NCI-H128 (cell line): ENCODE measurements around the gene ZNF473.

Experiments
- DNase-seq: peaks from one replicate; lab custom pipeline; 2025; ENCODE audit not compliant: unreplicated experiment; lab: John Stamatoyannopoulos, UW

Gene ZNF473

GRCh38 chr19:50003254-50003788, 22.5 kb upstream of the ZNF473 start:
- no peak for DNase-seq

DNA sequence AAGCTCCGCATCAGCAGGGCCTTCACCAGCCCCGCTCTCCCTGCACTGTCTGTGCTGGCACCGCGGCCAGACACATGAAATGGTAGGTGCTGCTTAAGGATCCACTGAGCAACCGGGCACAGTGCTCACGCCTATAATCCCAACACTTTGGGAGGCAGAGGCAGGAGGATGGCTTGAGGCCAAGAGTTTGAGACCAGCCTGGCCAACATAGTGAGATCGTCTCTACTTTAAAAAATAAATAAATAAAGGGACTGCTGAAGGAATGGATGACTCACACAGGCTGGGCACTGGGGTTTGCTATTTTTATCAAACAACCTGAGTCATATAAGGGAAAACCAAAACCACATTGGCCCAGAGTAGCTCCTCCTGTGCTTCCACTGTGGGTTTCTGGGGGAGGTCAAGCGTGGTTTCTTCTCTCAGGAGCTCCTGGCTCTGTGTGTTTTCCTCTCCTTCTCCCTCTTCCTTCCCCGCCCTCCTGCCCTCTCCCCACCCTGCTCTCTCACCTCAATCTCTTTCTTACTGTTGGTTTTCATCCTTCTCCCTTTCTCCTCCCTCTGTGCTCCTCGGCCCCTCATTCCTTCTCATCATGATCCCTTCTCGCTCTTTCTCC, 21.9 kb upstream of the ZNF473 start:
- no peak for DNase-seq

DNA sequence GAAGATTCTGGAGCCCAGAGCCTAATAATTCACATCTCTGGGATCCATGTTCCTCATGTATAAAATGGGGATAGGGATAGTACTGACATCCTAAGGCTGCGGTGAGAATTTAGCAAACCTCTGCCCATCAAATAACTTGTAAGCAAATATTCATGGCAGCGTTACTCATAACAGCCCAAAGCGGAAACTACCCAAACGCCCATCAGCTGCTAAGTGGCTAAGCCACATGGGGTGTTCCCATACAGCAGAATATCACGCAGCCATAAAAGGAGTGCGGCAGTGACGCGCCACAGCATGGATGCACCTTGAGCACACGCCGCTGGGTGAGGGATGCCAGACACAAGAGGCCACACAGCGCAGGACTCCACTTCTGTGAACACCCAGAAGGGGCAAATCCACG, 20.4 kb upstream of the ZNF473 start:
- DNase-seq: no peak

GRCh38 chr19:50007170-50007569, 18.6 kb upstream of the ZNF473 start:
- DNase-seq: no peak

GRCh38 chr19:50007947-50008346, 17.9 kb upstream of the ZNF473 start:
- no peak for DNase-seq

- no peak for DNase-seq
These were observed 17.3 kb upstream of the ZNF473 start for GRCh38 chr19:50008532-50008931.

GRCh38 chr19:50016225-50016807, 9.5 kb upstream of the ZNF473 start:
- no peak for DNase-seq

DNA sequence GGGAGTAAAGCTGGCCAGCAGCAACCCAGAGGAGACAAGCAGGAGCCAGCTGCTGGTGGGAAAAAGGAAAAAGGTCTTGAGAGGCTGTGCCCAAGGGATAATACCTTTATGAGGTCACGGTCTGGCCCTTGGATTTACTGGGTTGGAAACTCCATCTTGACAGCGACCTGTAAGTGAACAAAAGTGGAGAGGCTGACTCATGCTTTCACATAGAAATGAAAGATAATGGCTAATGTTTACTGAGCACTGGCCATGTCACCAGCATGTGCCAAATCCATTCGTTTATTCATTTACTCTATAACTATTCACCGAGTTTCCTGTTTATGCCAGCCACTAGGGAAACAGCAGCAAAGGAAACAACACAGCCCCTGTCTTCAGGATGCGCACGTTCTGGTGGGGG, 5.3 kb upstream of the ZNF473 start:
- DNase-seq: no peak

DNA sequence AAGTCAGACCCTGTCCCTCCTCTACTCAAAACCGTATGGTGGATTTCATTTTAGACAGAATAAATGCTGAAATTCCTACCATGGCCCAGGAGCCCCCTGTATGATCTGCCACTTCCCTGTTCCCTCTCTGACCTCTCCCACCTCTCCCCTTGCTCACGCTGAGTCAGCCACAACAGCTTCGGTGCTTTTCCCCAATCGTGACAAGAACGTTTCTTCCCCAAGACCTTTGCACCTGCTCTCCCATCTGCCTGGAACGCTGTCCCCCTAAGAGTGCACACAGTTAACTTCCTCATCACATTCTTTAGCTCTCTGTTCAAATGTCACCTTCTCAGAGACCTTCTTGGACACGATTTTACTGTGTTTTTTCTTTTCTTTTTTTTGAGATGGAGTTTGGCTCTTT, 3.0 kb upstream of the ZNF473 start:
- DNase-seq: no peak

DNA sequence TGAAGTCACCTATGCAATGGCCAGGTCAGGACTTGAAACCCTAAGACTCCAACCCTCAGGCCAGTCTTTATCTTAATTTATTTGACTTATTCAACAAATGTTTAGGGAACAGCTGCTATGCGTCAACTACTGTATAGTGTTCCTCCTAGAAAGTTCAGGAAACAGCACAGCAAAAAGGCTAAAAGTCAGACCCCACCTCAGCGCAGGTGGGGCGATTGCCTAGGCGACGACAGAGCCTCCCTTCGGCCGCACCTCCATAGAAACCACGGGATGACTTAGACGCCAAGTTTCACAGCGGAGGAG, 1.1 kb upstream of the ZNF473 start:
- DNase-seq: peak; percentile 18

GRCh38 chr19:50025022-50025793, 597 bp upstream of the ZNF473 start, which contains the start of gene VRK3:
Gene VRK3 (minus strand): TSS chr19:50025372. CDS start chr19:50016162, 9,210 bp downstream.
- peak; percentile 99 for DNase-seq

DNA sequence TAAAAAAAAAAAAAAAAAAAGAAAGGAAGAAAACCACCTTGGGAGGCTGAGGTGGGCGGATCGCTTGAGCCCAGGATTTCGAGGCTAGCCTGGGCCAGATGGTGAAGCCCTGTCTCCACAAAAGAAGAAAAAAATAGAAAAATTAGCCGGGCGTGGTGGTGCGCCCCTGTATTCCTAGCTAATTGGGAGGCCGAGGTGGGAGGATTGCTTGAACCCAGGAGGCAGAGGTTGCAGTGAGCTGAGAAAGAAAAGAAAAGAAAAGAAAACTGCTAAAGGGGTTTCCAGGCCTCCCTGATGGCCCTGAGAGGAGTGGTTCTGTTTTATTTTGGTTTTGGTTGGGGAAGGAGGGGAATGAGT, 723 bp downstream of the ZNF473 start:
- DNase-seq: no peak

- DNase-seq: no peak
These were observed 4.4 kb downstream of the ZNF473 start for GRCh38 chr19:50030225-50030624.

- DNase-seq: no peak
These were observed 5.1 kb downstream of the ZNF473 start for GRCh38 chr19:50030937-50031336.

DNA sequence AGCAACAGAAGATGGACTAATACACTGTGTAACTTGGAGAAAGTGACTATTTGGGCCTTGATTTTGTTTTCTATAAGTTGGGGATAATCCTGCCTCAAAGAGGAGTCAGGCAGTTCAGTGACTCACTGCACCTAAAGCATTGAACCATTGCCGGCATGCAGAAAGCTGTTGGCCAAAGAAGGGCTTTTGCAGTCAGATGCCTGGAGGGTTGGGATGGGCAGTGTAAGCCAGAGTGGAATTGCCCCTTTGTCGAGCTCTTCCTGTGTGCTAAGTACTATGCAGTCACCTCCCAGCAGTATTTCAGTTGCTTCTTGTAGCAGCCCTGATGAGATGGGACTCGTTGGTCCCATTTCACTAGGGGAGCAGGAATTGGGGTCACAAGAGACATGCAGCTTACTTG, 11.1 kb downstream of the ZNF473 start:
- no peak for DNase-seq

- no peak for DNase-seq
These were observed 14.2 kb downstream of the ZNF473 start for GRCh38 chr19:50039968-50040367.

DNA sequence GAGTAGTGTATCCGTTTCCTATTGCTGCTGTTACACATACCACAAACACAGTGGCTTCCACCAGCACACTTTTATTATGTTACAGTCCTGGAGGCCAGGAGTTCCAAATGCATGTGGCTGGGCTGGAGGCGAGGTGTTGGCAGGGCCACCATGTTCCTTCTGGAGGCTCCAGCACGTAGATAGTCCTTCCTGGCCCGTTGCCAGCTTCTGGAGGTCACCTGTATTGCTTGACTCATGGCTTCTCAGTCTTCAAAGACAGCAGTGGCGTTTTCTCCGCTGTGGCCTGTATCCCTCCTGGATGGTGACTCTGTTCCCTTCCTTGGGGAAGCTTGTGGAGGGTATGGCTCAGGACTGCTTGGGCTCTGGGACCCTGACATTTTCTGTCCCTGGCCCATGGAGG, 15.2 kb downstream of the ZNF473 start:
- no peak for DNase-seq

GRCh38 chr19:50042363-50043024, 16.7 kb downstream of the ZNF473 start:
- DNase-seq: no peak

DNA sequence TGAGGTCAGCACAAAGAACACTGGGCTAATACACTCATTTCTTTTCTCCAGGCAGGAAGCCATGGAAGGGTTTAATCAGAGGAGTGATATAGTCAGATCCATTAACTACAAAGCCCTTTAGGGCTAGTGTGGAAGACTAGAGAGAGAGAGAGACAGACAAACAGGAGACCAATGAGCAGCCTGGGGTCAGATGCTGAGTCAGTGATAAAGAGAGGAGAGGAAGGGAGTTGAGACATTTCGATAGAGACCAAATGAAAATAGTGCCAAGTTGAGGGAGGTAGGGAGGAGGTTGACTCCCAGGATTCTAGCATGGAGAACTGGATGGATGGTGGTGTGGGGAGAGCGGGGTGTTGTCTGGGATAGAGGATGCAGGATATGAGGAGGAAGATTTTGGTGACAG, 18.2 kb downstream of the ZNF473 start:
- no peak for DNase-seq

DNA sequence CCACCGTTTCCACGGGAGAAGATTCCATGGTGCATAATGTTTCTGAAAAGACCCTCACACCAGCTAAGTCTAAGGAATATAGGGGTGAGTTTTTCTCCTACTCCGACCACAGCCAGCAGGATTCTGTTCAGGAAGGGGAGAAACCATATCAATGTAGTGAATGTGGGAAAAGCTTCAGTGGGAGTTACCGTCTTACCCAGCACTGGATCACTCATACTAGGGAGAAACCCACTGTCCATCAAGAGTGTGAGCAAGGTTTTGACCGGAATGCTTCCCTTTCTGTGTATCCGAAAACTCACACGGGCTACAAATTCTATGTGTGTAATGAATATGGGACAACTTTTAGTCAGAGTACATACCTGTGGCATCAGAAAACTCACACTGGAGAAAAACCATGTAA, 19.1 kb downstream of the ZNF473 start:
- no peak for DNase-seq

DNA sequence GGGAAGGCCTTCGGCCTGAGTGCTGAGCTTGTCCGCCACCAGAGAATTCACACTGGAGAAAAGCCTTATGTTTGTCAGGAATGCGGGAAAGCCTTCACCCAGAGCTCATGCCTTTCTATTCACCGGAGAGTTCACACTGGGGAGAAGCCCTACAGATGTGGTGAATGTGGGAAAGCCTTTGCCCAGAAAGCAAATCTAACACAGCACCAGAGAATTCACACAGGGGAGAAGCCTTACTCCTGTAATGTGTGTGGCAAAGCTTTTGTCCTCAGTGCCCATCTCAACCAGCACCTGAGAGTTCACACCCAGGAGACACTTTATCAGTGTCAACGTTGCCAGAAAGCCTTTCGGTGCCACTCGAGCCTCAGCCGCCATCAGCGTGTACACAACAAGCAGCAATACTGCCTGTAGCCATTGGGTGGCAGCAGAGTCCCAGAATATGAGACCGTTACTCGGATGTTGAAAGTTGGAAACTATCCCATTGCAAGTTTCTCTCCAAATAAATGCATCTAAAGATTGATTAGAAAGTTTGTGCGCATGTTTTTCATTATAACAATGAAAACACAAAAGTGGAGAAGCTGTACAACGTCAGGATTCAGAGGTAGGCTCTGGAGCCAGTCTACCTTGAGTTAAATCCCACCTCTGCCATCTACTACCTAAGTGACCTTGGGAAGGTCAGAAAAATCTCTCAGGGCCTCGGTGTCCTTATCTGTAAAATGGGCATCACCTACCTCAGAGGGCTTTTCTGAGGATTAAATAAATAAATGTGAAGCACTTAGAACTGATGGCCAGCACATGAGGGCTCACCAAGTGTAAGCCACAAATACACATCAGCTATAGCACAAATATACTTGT, 21.1 kb downstream of the ZNF473 start:
- DNase-seq: no peak
